Ishikawa (cell line): ENCODE data around the gene AGBL5.

ENCODE experiments used
- CEBPB ChIP-seq: IDR thresholded peaks from 2 replicates; pipeline ENCODE4 v1.6.1; 2012
- CREB1 ChIP-seq: IDR thresholded peaks from 2 replicates; pipeline ENCODE4 v1.6.1; 2012; ENCODE audit warnings: low read depth
- EGR1 ChIP-seq: IDR thresholded peaks from 2 replicates; pipeline ENCODE4 v1.6.1; 2012
- EP300 ChIP-seq: IDR thresholded peaks from 2 replicates; pipeline ENCODE4 v1.6.1; 2012; ENCODE audit warnings: borderline replicate concordance
- FOXM1 ChIP-seq: IDR thresholded peaks from 2 replicates; pipeline ENCODE4 v1.6.1; 2012; ENCODE audit warnings: low read depth, borderline replicate concordance
- MAX ChIP-seq: IDR thresholded peaks from 2 replicates; pipeline ENCODE4 v1.6.1; 2012
- NFIC ChIP-seq: IDR thresholded peaks from 2 replicates; pipeline ENCODE4 v1.6.1; 2012
- RAD21 ChIP-seq: IDR thresholded peaks from 2 replicates; pipeline ENCODE4 v1.6.1; 2012; ENCODE audit warnings: low read depth
- TAF1 ChIP-seq: IDR thresholded peaks from 2 replicates; pipeline ENCODE4 v1.6.1; 2012; ENCODE audit warnings: low read depth, mild to moderate bottlenecking
- USF1 ChIP-seq: IDR thresholded peaks from 2 replicates; pipeline ENCODE4 v1.6.1; 2012
- YY1 ChIP-seq: IDR thresholded peaks from 2 replicates; pipeline ENCODE4 v1.6.1; 2012; ENCODE audit warnings: low read depth
- ZBTB7A ChIP-seq: IDR thresholded peaks from 2 replicates; pipeline ENCODE4 v1.6.1; 2012; ENCODE audit warnings: low read depth
- TF ChIP-seq, protein P1 (sequence below): IDR thresholded peaks from 2 replicates; pipeline ENCODE4 v1.6.1; 2012; ENCODE audit warnings: low read depth, mild to moderate bottlenecking

- TF ChIP-seq RAD21 (no peak), YY1 (no peak), MAX (no peak), CREB1 (no peak), FOXM1 (no peak), EP300 (no peak), ZBTB7A (no peak), EGR1 (no peak), USF1 (no peak), NFIC (no peak), CEBPB (no peak), TAF1 (no peak)
- TF ChIP-seq, protein P1, sequence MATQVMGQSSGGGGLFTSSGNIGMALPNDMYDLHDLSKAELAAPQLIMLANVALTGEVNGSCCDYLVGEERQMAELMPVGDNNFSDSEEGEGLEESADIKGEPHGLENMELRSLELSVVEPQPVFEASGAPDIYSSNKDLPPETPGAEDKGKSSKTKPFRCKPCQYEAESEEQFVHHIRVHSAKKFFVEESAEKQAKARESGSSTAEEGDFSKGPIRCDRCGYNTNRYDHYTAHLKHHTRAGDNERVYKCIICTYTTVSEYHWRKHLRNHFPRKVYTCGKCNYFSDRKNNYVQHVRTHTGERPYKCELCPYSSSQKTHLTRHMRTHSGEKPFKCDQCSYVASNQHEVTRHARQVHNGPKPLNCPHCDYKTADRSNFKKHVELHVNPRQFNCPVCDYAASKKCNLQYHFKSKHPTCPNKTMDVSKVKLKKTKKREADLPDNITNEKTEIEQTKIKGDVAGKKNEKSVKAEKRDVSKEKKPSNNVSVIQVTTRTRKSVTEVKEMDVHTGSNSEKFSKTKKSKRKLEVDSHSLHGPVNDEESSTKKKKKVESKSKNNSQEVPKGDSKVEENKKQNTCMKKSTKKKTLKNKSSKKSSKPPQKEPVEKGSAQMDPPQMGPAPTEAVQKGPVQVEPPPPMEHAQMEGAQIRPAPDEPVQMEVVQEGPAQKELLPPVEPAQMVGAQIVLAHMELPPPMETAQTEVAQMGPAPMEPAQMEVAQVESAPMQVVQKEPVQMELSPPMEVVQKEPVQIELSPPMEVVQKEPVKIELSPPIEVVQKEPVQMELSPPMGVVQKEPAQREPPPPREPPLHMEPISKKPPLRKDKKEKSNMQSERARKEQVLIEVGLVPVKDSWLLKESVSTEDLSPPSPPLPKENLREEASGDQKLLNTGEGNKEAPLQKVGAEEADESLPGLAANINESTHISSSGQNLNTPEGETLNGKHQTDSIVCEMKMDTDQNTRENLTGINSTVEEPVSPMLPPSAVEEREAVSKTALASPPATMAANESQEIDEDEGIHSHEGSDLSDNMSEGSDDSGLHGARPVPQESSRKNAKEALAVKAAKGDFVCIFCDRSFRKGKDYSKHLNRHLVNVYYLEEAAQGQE: no peak
These were observed 27.1 kb downstream of the AGBL5 start, which contains the start of gene EMILIN1 for GRCh38 chr2:27078267-27079194.
